Measurements from ENCODE around the gene IMMT. TPM values are rescaled to one million over a fixed set of nuclear protein-coding genes. Genes with fewer than 3 reads are reported as not detected.
A peak's percentile ranks its signal among the peaks of the same experiment; 100 is the strongest.

The IMMT gene
- total and polyA plus RNA-seq, 10 donors = 30.7 to 80.9 (median 66.1) TPM

DNA sequence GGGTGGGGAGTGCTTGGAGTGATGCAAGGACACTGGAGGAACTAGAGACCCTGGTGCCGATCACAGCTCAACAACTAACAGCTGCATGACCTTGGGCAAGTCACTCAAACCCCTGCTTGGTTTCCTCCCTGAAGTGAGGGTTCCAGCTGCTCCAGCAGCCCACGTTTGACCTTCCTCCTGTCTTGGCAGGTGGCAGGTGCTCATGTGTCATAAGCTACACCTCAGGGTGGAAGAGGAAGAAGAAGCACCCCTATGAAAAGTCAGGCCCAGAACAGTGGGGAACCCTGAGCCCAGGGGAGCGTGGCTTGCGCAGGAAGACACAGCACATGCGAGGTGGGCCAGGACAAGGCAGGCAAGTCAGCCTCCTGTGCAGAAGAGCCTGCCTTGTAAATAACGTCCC is 46.3 kb upstream of the IMMT start:
- intact Hi-C loops (cut with DNase I; ENCODE audit: low total_unique reads) = no loop called here
- Histone ChIP-seq H3K4me1 (peaks cover 0 to 62% (median 25%) of the 10 kb centered on the region in 6 donors), H3K9me3 (no peaks in the 10 kb centered on the region), H3K27ac (no peak overlapping the region), H3K27me3 (replicated peaks in 1 of 7) (no peaks in the 10 kb centered on the region), H3K4me3 (no peak overlapping the region), H3K36me3 (no peaks in the 10 kb centered on the region)
- TF ChIP-seq, protein P1, sequence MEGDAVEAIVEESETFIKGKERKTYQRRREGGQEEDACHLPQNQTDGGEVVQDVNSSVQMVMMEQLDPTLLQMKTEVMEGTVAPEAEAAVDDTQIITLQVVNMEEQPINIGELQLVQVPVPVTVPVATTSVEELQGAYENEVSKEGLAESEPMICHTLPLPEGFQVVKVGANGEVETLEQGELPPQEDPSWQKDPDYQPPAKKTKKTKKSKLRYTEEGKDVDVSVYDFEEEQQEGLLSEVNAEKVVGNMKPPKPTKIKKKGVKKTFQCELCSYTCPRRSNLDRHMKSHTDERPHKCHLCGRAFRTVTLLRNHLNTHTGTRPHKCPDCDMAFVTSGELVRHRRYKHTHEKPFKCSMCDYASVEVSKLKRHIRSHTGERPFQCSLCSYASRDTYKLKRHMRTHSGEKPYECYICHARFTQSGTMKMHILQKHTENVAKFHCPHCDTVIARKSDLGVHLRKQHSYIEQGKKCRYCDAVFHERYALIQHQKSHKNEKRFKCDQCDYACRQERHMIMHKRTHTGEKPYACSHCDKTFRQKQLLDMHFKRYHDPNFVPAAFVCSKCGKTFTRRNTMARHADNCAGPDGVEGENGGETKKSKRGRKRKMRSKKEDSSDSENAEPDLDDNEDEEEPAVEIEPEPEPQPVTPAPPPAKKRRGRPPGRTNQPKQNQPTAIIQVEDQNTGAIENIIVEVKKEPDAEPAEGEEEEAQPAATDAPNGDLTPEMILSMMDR (IDR thresholded peaks at IDR 0.05 in 8 of 11, conservative IDR thresholded peaks at IDR 0.05 in 3 of 11) = no peak
- TF ChIP-seq POLR2AphosphoS5 (IDR thresholded peaks at IDR 0.05) = peak in 2 of 3 donors; percentile 31 to 65
- 44 to 56% (median 48%) methylated on average over 6 of the region's 6 CpGs for WGBS, 5 donors
- DNase-seq = peak; percentile 73

DNA sequence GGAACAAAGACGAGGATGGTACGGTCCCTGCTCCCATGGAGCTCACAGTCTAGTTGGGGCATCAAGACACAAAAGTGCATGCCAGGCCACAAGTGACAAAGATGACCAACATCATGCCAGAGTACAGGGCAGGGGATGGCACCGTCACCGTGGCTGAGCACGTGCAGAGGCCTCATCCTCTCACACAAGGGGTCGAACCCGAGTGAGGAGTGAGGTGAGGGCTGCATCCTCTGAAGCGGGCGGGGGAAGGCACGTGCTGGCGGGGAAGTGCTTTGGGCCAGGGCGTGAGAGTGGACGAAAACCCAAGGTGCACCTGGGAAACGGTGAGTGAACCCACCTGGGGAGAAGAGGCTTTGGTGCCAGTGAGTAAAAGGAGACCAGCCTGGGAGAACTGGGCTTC is 45.0 kb upstream of the IMMT start:
- intact Hi-C loops (cut with DNase I; ENCODE audit: low total_unique reads) = no loop called here
- Histone ChIP-seq H3K4me3 (no peak overlapping the region), H3K36me3 (no peaks in the 10 kb centered on the region), H3K9me3 (no peaks in the 10 kb centered on the region), H3K4me1 (peaks cover 0 to 62% (median 25%) of the 10 kb centered on the region in 6 donors), H3K27me3 (replicated peaks in 1 of 7) (no peaks in the 10 kb centered on the region), H3K27ac (no peak overlapping the region)
- TF ChIP-seq POLR2AphosphoS5 (IDR thresholded peaks at IDR 0.05) = no peak
- TF ChIP-seq, protein P1 (IDR thresholded peaks at IDR 0.05 in 8 of 11, conservative IDR thresholded peaks at IDR 0.05 in 3 of 11) = no peak
- TF ChIP-seq POLR2A (IDR thresholded peaks at IDR 0.05) = no peak
- DNase-seq = no peak
- 80 to 93% (median 89%) methylated on average over 14 of the region's 14 CpGs for WGBS, 5 donors

DNA sequence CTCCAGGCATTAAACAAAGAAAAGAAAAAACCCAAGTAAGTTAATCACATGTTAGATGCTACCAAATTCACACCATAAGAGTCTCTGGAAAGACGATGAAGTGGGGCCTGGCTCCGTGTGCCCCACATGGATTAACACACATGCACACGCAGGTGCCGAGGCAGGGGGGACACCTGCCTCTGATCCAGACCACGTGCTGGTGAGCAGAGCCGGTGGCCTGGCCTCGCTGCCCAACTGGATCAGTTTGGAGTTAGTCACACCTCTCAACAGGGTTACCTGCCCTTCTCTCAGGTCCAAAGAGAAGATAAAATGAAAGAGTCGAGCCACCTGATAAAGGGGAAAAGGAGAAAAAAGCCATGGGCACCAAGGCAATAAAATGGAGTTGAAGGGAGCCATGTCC is 44.5 kb upstream of the IMMT start:
- WGBS, 5 donors = 88 to 92% (median 92%) methylated on average over 8 of the region's 8 CpGs
- peaks cover 0 to 62% (median 25%) of the 10 kb centered on the region in 6 donors for H3K4me1 ChIP-seq
- H3K9me3 ChIP-seq = no peaks in the 10 kb centered on the region
- intact Hi-C loops (cut with DNase I; ENCODE audit: low total_unique reads) = no loop called here
- H3K4me3 ChIP-seq = no peak overlapping the region
- DNase-seq = no peak
- no peak overlapping the region for H3K27ac ChIP-seq
- TF ChIP-seq POLR2AphosphoS5 (IDR thresholded peaks at IDR 0.05) (no peak), POLR2A (IDR thresholded peaks at IDR 0.05) (no peak)
- TF ChIP-seq, protein P1 (IDR thresholded peaks at IDR 0.05 in 8 of 11, conservative IDR thresholded peaks at IDR 0.05 in 3 of 11) = no peak
- no peaks in the 10 kb centered on the region for H3K27me3 ChIP-seq (replicated peaks in 1 of 7)
- H3K36me3 ChIP-seq = no peaks in the 10 kb centered on the region

DNA sequence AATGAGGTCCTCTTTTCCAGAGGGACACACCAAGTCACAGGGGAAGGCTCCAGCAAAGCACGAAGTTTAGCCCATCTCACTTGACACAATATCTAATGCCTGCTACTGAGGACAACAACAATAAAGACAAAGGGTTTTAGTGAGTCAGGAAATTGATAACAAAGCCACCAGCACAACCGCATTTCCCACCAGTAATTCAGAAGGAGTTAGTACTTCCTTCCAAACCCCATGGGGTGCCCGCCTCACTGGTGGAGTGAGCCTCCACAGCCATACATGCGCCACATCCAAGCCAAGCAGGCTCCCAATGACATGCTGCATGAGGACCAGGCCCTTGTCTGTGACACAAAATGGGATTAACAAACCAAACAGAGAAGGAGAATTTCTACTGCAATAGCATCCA is 44.1 kb upstream of the IMMT start:
- WGBS, 5 donors = 30 to 63% (median 38%) methylated on average over 4 of the region's 4 CpGs
- H3K9me3 ChIP-seq = no peaks in the 10 kb centered on the region

More for the DNA sequence above, 44.1 kb upstream of the IMMT start:
- H3K4me3 ChIP-seq = no peak overlapping the region
- H3K27me3 ChIP-seq (replicated peaks in 1 of 7) = no peaks in the 10 kb centered on the region
- no peak overlapping the region for H3K27ac ChIP-seq
- TF ChIP-seq POLR2AphosphoS5 (IDR thresholded peaks at IDR 0.05) (no peak), POLR2A (IDR thresholded peaks at IDR 0.05) (no peak)
- TF ChIP-seq, protein P1 (IDR thresholded peaks at IDR 0.05 in 8 of 11, conservative IDR thresholded peaks at IDR 0.05 in 3 of 11) = no peak
- no peaks in the 10 kb centered on the region for H3K36me3 ChIP-seq
- H3K4me1 ChIP-seq = peaks cover 0 to 59% (median 22%) of the 10 kb centered on the region in 6 donors
- DNase-seq = no peak
- intact Hi-C loops (cut with DNase I; ENCODE audit: low total_unique reads) = no loop called here

All from spleen (tissue), 11 donors.